HepG2 (cell line): ENCODE measurements around the gene FRMD1. TPM values are rescaled to one million over a fixed set of nuclear protein-coding genes. Genes with fewer than 3 reads are reported as not detected.

ENCODE experiments used
- ATAC-seq: fragments of 200-7000 bp; cut with Tn5 transposase; 3 replicates; pipeline ENCODE4 v1.9.1; 2020; ENCODE audit warnings: mild to moderate bottlenecking, moderate library complexity
- BruUV-seq: library from RNA; stranded (reverse); fragments of 400-500 nt; replicated peaks from 2 replicates; lab custom pipeline; 2021; lab: Mats Ljungman, UMichigan
- CTCF ChIA-PET: fragments of 300-600 bp; formaldehyde crosslinking; extraction: SDS; loops from one replicate; lab custom pipeline; 2021; ENCODE audit warnings: low total read pairs, inconsistent platforms, low intra/inter-chr PET ratio; lab: Yijun Ruan, JAX
- POLR2A ChIA-PET: fragments of 350-600 bp; sonication (Branson Sonifier 250); formaldehyde crosslinking; loops from one replicate; lab custom pipeline; 2020; ENCODE audit warnings: antibody characterized with exemption, inconsistent platforms; lab: Yijun Ruan, JAX
- DNase-seq: peaks from one replicate; pipeline ENCODE4 v3.0.0-alpha.2; 2015; ENCODE audit warnings: low spot score
- FAIRE-seq: peaks from 3 replicates; lab custom pipeline; 2011; peaks lifted over from hg19 to GRCh38; lab: Jason Lieb, UNC
- H2AFZ ChIP-seq: one replicate; pipeline ENCODE4 v1.6.1; 2011; ENCODE audit warnings: low read length, inconsistent platforms
- H3K27ac ChIP-seq: fragments of 300-600 bp; 3 replicates; pipeline ENCODE4 v1.8.0; 2011; ENCODE audit warnings: mixed run types, mild to moderate bottlenecking, mixed read lengths, low read length, inconsistent platforms; ENCODE audit not compliant: insufficient read depth; ENCODE audit errors: extremely low read length
- H3K27me3 ChIP-seq, 2 experiments: fragments of 200-600 bp in 1 of 2; 2 replicates in 1 of 2; 3 replicates in 1 of 2; pipeline versions ENCODE4 v1.6.0 to v1.8.0; 2011; ENCODE audit warnings: low read length in 2 of 2, mild to moderate bottlenecking in 2 of 2, moderate library complexity in 2 of 2, inconsistent platforms in 1 of 2; ENCODE audit not compliant: insufficient read depth in 2 of 2, control insufficient read depth in 1 of 2
- H3K36me3 ChIP-seq, 2 experiments: fragments of 200-600 bp in 1 of 2; replicated peaks in 1 of 2; 2 replicates in 1 of 2; 3 replicates in 1 of 2; pipeline versions ENCODE4 v1.5.1 to v1.8.0; 2011; ENCODE audit warnings: low read length in 2 of 2, inconsistent platforms in 1 of 2; ENCODE audit not compliant: insufficient read depth in 2 of 2, control insufficient read depth in 1 of 2
- H3K4me1 ChIP-seq: 2 replicates; pipeline ENCODE4 v1.5.1; 2012; ENCODE audit warnings: low read length, inconsistent platforms; ENCODE audit not compliant: insufficient read depth
- H3K4me2 ChIP-seq: 2 replicates; pipeline ENCODE4 v1.6.0; 2011; ENCODE audit warnings: low read depth, low read length, inconsistent platforms
- H3K4me3 ChIP-seq, 3 experiments: fragments of 200-600 bp in 1 of 3; sonication (generic), shearing (Covaris generic) in 1 of 3; replicated peaks in 1 of 3; 2 replicates each; pipeline ENCODE4 v1.5.1; 2011 to 2016; ENCODE audit warnings: low read length in 3 of 3, inconsistent platforms in 2 of 3, low read depth in 2 of 3, mild to moderate bottlenecking in 2 of 3, control low read depth in 1 of 3, mixed read lengths in 1 of 3; ENCODE audit not compliant: insufficient read depth in 1 of 3
- H3K79me2 ChIP-seq: one replicate; pipeline ENCODE4 v1.6.1; 2011; ENCODE audit warnings: low read length, inconsistent platforms; ENCODE audit not compliant: insufficient read depth
- H3K9ac ChIP-seq: 2 replicates; pipeline ENCODE4 v1.6.0; 2011; ENCODE audit warnings: mild to moderate bottlenecking, low read depth, low read length, inconsistent platforms; ENCODE audit not compliant: insufficient read depth
- H3K9me3 ChIP-seq: 2 replicates; pipeline ENCODE4 v1.5.1; 2012; ENCODE audit warnings: mild to moderate bottlenecking, low read length
- H4K20me1 ChIP-seq: 2 replicates; pipeline ENCODE4 v1.6.0; 2011; ENCODE audit warnings: inconsistent platforms, mild to moderate bottlenecking, low read length, moderate library complexity; ENCODE audit not compliant: insufficient read depth
- ARID5B ChIP-seq: IDR thresholded peaks from 2 replicates; pipeline ENCODE4 v1.4.0; 2020; ENCODE audit warnings: mild to moderate bottlenecking, missing genetic modification reagents
- POGZ ChIP-seq: sonication (generic); formaldehyde crosslinking; IDR thresholded peaks from 2 replicates; pipeline ENCODE4 v1.4.0; 2020; ENCODE audit warnings: mild to moderate bottlenecking, missing genetic modification reagents
- TRIM24 ChIP-seq: sonication (generic); formaldehyde crosslinking; IDR thresholded peaks from 2 replicates; pipeline ENCODE4 v1.8.0; 2022; ENCODE audit warnings: mild to moderate bottlenecking, missing genetic modification reagents
- ZHX2 ChIP-seq, 2 experiments: sonication (generic) in 1 of 2; formaldehyde crosslinking in 1 of 2; IDR thresholded peaks; 2 replicates each; pipeline versions ENCODE4 v1.6.1 to v1.9.0; 2014 to 2022; ENCODE audit warnings: antibody characterized with exemption in 1 of 2, borderline replicate concordance in 1 of 2, inconsistent platforms in 1 of 2, low read depth in 1 of 2, missing genetic modification reagents in 1 of 2
- ZNF18 ChIP-seq: sonication (generic); formaldehyde crosslinking; IDR thresholded peaks from 2 replicates; pipeline ENCODE4 v1.8.0; 2022; ENCODE audit warnings: mild to moderate bottlenecking, missing genetic modification reagents; ENCODE audit not compliant: insufficient replicate concordance
- ZNF256 ChIP-seq: sonication (generic); formaldehyde crosslinking; conservative IDR thresholded peaks from 2 replicates; pipeline ENCODE4 v1.4.0; 2020; ENCODE audit warnings: missing genetic modification reagents
- ZNF441 ChIP-seq: sonication (generic); formaldehyde crosslinking; IDR thresholded peaks from 2 replicates; pipeline ENCODE4 v1.7.0; 2021; ENCODE audit warnings: missing genetic modification reagents, borderline replicate concordance
- ZNF691 ChIP-seq: sonication (generic); formaldehyde crosslinking; IDR thresholded peaks from 2 replicates; pipeline ENCODE4 v1.4.0; 2020; ENCODE audit warnings: missing genetic modification reagents, low read depth, mild to moderate bottlenecking, borderline replicate concordance
- WGBS: methylation state at CpG from one replicate; pipeline ENCODE4 v1.1.6; 2017; ENCODE audit warnings: low lambda C conversion rate; 5-methylcytosine and 5-hydroxymethylcytosine counted together
- in situ Hi-C: cut with HindIII; loops from 2 replicates; pipeline ENCODE4 v1.10.0; 2017; ENCODE audit warnings: low pct_unique_long_range_greater_than_20kb; ENCODE audit not compliant: extremely low pct_ligation_motif_present
- intact Hi-C: fragments of 100-400 bp; cut with micrococcal nuclease; formaldehyde crosslinking; loops from one replicate; pipeline ENCODE4 v1.10.0; 2022; ENCODE audit not compliant: unreplicated experiment
- polyA plus RNA-seq, 8 experiments: library from polyadenylated mRNA; depleted of rRNA in 3 of 8; stranded (reverse) in 7 of 8; unstranded in 1 of 8; fragments of >200 nt; fragmentation: Illumina TruSeq in 4 of 8; extraction: Trizol in 4 of 8; gene quantifications; 2 replicates each; pipeline versions ENCODE4 v1.2.1 to v1.2.3, GENCODE V29; 2011 to 2016; ENCODE audit warnings: low read depth in 4 of 8, missing spikeins in 1 of 8, mixed read lengths in 1 of 8; ENCODE audit not compliant: insufficient read depth in 1 of 8
- total RNA-seq, 5 experiments: library from RNA; depleted of rRNA; stranded (reverse); fragments of >200 nt; fragmentation: Illumina TruSeq; extraction: Trizol; gene quantifications; 2 replicates each; pipeline ENCODE4 v1.2.3, GENCODE V29; 2016; ENCODE audit warnings: low read depth in 1 of 5

FRMD1 gene
- total and polyA plus RNA-seq, 2 of the 13 experiments (the other 11 are each of a cell fraction or from before 2014, with no cell fraction given), result 0.01 TPM; not detected in 1

GRCh38 chr6:168061269-168062210 is 17.5 kb downstream of the FRMD1 start:
- Histone ChIP-seq H3K4me2 (no peak overlapping the region), H4K20me1 (no peaks in the 10 kb centered on the region), H3K36me3 (no peaks in the 10 kb centered on the region), H3K27ac (no peak overlapping the region), H3K4me1 (peaks cover 5% of the 10 kb centered on the region), H2AFZ (no peak overlapping the region), H3K4me3 (no peak overlapping the region), H3K79me2 (no peaks in the 10 kb centered on the region), H3K9me3 (no peaks in the 10 kb centered on the region), H3K27me3 (peaks cover 7 to 39% of the 10 kb centered on the region in 2 experiments; a peak in 3 of 5 replicates), H3K9ac (no peak overlapping the region)
- CTCF ChIA-PET, result interaction anchor here (1.4 to 2.0 kb wide), 2 partner anchors 72 to 294 kb away, joined by 7 to 18 read pairs; no protein-coding TSS in a partner anchor
- FAIRE-seq (no peak), DNase-seq (no peak), ATAC-seq (no peak)
- POLR2A ChIA-PET, result no interaction called here
- no TSS peak for BruUV-seq
- intact Hi-C loops (no loop called here), in situ Hi-C loops (no loop called here)
- 54% methylated on average over 18 of the region's 29 CpGs for WGBS
- TF ChIP-seq ZNF441 (no peak), ARID5B (CRISPR knock-in tag) (no peak), ZNF18 (no peak), ZHX2 (IDR thresholded peaks at IDR 0.05; ENCODE audit: low read depth) (no peak), ZHX2 (CRISPR knock-in tag; IDR thresholded peaks at IDR 0.05; ENCODE audit: borderline replicate concordance) (no peak), ZNF691 (CRISPR knock-in tag) (no peak), POGZ (CRISPR knock-in tag) (no peak), TRIM24 (CRISPR knock-in tag) (no peak), ZNF256 (CRISPR knock-in tag) (no peak)
